ENCODE results near the gene SYNCRIP.

- TF ChIP-seq CTCF (IDR thresholded peaks at IDR 0.05) (no peak), EZH2 (IDR thresholded peaks at IDR 0.05; ENCODE audit: borderline replicate concordance, insufficient read depth, low read depth, low read length, poor library complexity, severe bottlenecking) (no peak)
Observed at GRCh38 chr6:85592033-85592432, 50.7 kb downstream of the SYNCRIP start.

All from B cell (primary cell).